GM23338 (cell line): ENCODE measurements around the gene COX4I2. TPM values are rescaled to one million over a fixed set of nuclear protein-coding genes. Genes with fewer than 3 reads are reported as not detected.

Source experiments
- ATAC-seq: fragments of 200-7000 bp; cut with Tn5 transposase; 3 replicates; pipeline ENCODE4 v1.9.1; 2020
- DNase-seq: peaks from one replicate; pipeline ENCODE4 v3.0.0-alpha.2; 2015; ENCODE audit warnings: low spot score
- H2AFZ ChIP-seq: fragments of 200-600 bp; sonication (generic); 2 replicates; pipeline ENCODE4 v1.8.0; 2016; ENCODE audit warnings: antibody characterized with exemption, mild to moderate bottlenecking, moderate library complexity
- H3F3A ChIP-seq: fragments of 200-600 bp; sonication (generic); replicated peaks from 2 replicates; pipeline ENCODE4 v1.8.0; 2017; ENCODE audit warnings: antibody characterized with exemption, mixed run types, low read depth
- H3K27ac ChIP-seq: fragments of 200-600 bp; sonication (generic); 2 replicates; pipeline ENCODE4 v1.6.1; 2016; ENCODE audit warnings: low read depth
- H3K27me3 ChIP-seq: fragments of 200-600 bp; sonication (generic); 2 replicates; pipeline ENCODE4 v1.8.0; 2016; ENCODE audit warnings: mild to moderate bottlenecking, mixed run types, moderate library complexity; ENCODE audit not compliant: insufficient read depth
- H3K36me3 ChIP-seq: fragments of 200-600 bp; sonication (generic); 2 replicates; pipeline ENCODE4 v1.8.0; 2016; ENCODE audit warnings: mild to moderate bottlenecking; ENCODE audit not compliant: insufficient read depth
- H3K4me1 ChIP-seq: fragments of 200-600 bp; sonication (generic); 2 replicates; pipeline ENCODE4 v1.8.0; 2016; ENCODE audit warnings: mild to moderate bottlenecking, moderate library complexity; ENCODE audit not compliant: insufficient read depth
- H3K4me2 ChIP-seq: fragments of 200-600 bp; sonication (generic); 2 replicates; pipeline ENCODE4 v1.7.1; 2017; ENCODE audit warnings: mixed run types
- H3K4me3 ChIP-seq: fragments of 200-600 bp; sonication (generic); 2 replicates; pipeline ENCODE4 v1.6.1; 2016; ENCODE audit warnings: mixed run types
- H3K79me2 ChIP-seq: fragments of 200-600 bp; sonication (generic); replicated peaks from 2 replicates; pipeline ENCODE4 v1.8.0; 2017; ENCODE audit warnings: mild to moderate bottlenecking; ENCODE audit not compliant: insufficient read depth
- H3K9me2 ChIP-seq: fragments of 200-600 bp; sonication (generic); 2 replicates; pipeline ENCODE4 v1.8.0; 2017; ENCODE audit not compliant: insufficient read depth
- H4K20me1 ChIP-seq: fragments of 200-600 bp; sonication (generic); replicated peaks from 2 replicates; pipeline ENCODE4 v1.8.0; 2017; ENCODE audit warnings: mild to moderate bottlenecking; ENCODE audit not compliant: insufficient read depth
- H3K27ac Mint-ChIP-seq: 2 replicates; pipeline ENCODE4 v1.8.0; 2020; ENCODE audit warnings: inconsistent platforms, mild to moderate bottlenecking, moderate library complexity, mixed read lengths
- H3K27me3 Mint-ChIP-seq: 3 replicates; pipeline ENCODE4 v1.8.0; 2022; ENCODE audit warnings: low read depth, mild to moderate bottlenecking, moderate library complexity, mixed read lengths, inconsistent platforms; ENCODE audit not compliant: insufficient read depth, poor library complexity
- H3K36me3 Mint-ChIP-seq: 3 replicates; pipeline ENCODE4 v1.8.0; 2021; ENCODE audit warnings: low read depth, mild to moderate bottlenecking, inconsistent platforms, moderate library complexity, mixed read lengths
- H3K4me1 Mint-ChIP-seq: 3 replicates; pipeline ENCODE4 v1.8.0; 2020; ENCODE audit warnings: mild to moderate bottlenecking, inconsistent platforms, mixed read lengths
- H3K4me3 Mint-ChIP-seq: 3 replicates; pipeline ENCODE4 v1.8.0; 2021; ENCODE audit warnings: moderate library complexity, mild to moderate bottlenecking, inconsistent platforms, mixed read lengths
- H3K9me3 Mint-ChIP-seq: 3 replicates; pipeline ENCODE4 v1.8.0; 2020; ENCODE audit warnings: moderate library complexity, mild to moderate bottlenecking, inconsistent platforms, mixed read lengths
- CREB1 ChIP-seq: fragments of 250-450 bp; sonication (Bioruptor Pico); IDR thresholded peaks from 2 replicates; pipeline ENCODE4 v1.5.0; 2020; ENCODE audit warnings: low read depth, mild to moderate bottlenecking, moderate library complexity
- CTCF ChIP-seq, 2 experiments: fragments of 200-600 bp in 1 of 2; sonication (generic) in 1 of 2; conservative IDR thresholded peaks; 2 replicates each; pipeline versions ENCODE4 v1.5.1 to v1.6.1; 2016 to 2017; ENCODE audit warnings: antibody characterized with exemption in 2 of 2, low read depth in 2 of 2, mild to moderate bottlenecking in 2 of 2, moderate library complexity in 1 of 2
- ETS1 ChIP-seq: IDR thresholded peaks from 2 replicates; pipeline ENCODE4 v1.6.1; 2016; ENCODE audit warnings: antibody characterized with exemption
- EZH2phosphoT487 ChIP-seq: fragments of 200-600 bp; sonication (generic); IDR thresholded peaks from one replicate; pipeline ENCODE4 v1.8.1; 2018; ENCODE audit warnings: antibody characterized with exemption; ENCODE audit not compliant: unreplicated experiment
- JUNB ChIP-seq: IDR thresholded peaks from one replicate; pipeline ENCODE4 v1.6.1; 2016; ENCODE audit warnings: antibody characterized with exemption; ENCODE audit not compliant: unreplicated experiment
- NANOG ChIP-seq: IDR thresholded peaks from 2 replicates; pipeline ENCODE4 v1.6.1; 2016; ENCODE audit warnings: antibody characterized with exemption, borderline replicate concordance
- POLR2AphosphoS5 ChIP-seq: IDR thresholded peaks from 2 replicates; pipeline ENCODE4 v1.6.1; 2016; ENCODE audit warnings: antibody characterized with exemption, low read depth
- REST ChIP-seq: IDR thresholded peaks from one replicate; pipeline ENCODE4 v1.6.1; 2018; ENCODE audit warnings: antibody characterized with exemption; ENCODE audit not compliant: unreplicated experiment
- STAT1 ChIP-seq: IDR thresholded peaks from one replicate; pipeline ENCODE4 v1.6.1; 2016; ENCODE audit warnings: antibody characterized with exemption; ENCODE audit not compliant: unreplicated experiment
- ZNF462 ChIP-seq: fragments of 250-450 bp; sonication (Bioruptor Pico); IDR thresholded peaks from 2 replicates; pipeline ENCODE4 v1.5.0; 2020; ENCODE audit warnings: mild to moderate bottlenecking, moderate library complexity
- long read RNA-seq: library from polyadenylated mRNA; unstranded; transcript quantifications from one replicate; pipeline ENCODE4 v2.0.0, GENCODE V29; 2020; ENCODE audit not compliant: unreplicated experiment
- polyA plus RNA-seq: library from polyadenylated mRNA; unstranded; fragments of >200 nt; fragmentation: Nextera tagmentation; extraction: Ambion mirVana; gene quantifications from 2 replicates; pipeline ENCODE4 v1.2.1, GENCODE V29; 2016
- total RNA-seq: library from RNA; depleted of rRNA; stranded (reverse); fragments of >200 nt; shearing (Covaris generic); gene quantifications from 2 replicates; pipeline ENCODE4 v1.2.3, GENCODE V29; 2014; rRNA removed

Gene COX4I2
- not detected in 2 replicates for total RNA-seq
- 0.63 and 1.1 TPM in 2 replicates for polyA plus RNA-seq
- long read RNA-seq = 0 reads

GRCh38 chr20:31637660-31638059 is at the start of gene COX4I2:
Gene COX4I2 (plus strand): TSS chr20:31637912. CDS start chr20:31639018, 1,106 bp downstream.
- DNase-seq (peak; percentile 66), ATAC-seq (peak; percentile 67)
- no peaks in the 10 kb centered on the region for H3K9me3 Mint-ChIP-seq
- H3K9me2 ChIP-seq = no peaks in the 10 kb centered on the region
- no peaks in the 10 kb centered on the region for H3K36me3 ChIP-seq
- peaks cover 9% of the 10 kb centered on the region for H3K4me1 ChIP-seq
- H3K27me3 ChIP-seq = peaks cover 9% of the 10 kb centered on the region
- no peaks in the 10 kb centered on the region; the same call in 1 of the 2 replicates for H4K20me1 ChIP-seq
- TF ChIP-seq JUNB (no peak), STAT1 (no peak), CREB1 (CRISPR knock-in tag) (no peak), CTCF (conservative IDR thresholded peaks at IDR 0.05; ENCODE audit: low read depth in 2 of 2) (no peak), ZNF462 (no peak), ETS1 (no peak), EZH2phosphoT487 (no peak), POLR2AphosphoS5 (no peak), NANOG (no peak), REST (no peak)
- peaks cover 11% of the 10 kb centered on the region for H3F3A ChIP-seq
- H3K79me2 ChIP-seq = no peaks in the 10 kb centered on the region
- H3K4me3 ChIP-seq = peak within 1 kb of the TSS; percentile 50
- peaks cover 13% of the 10 kb centered on the region for H3K27me3 Mint-ChIP-seq
- H3K36me3 Mint-ChIP-seq = no peaks in the 10 kb centered on the region
- H3K27ac Mint-ChIP-seq = no peak within 1 kb of the TSS
- H3K4me2 ChIP-seq = peak within 1 kb of the TSS; percentile 76
- no peak within 1 kb of the TSS for H3K27ac ChIP-seq
- H3K4me1 Mint-ChIP-seq = peaks cover 3% of the 10 kb centered on the region; the same call in 1 of the 3 replicates
- H3K4me3 Mint-ChIP-seq = no peak within 1 kb of the TSS
- peak within 1 kb of the TSS; percentile 99 for H2AFZ ChIP-seq
